Muscle layer of duodenum (tissue), 2 donors: ENCODE results near the gene PTK7.

Experiments used
- H3K27ac ChIP-seq: one replicate; pipeline ENCODE4 v1.7.0; 2013; ENCODE audit warnings: mild to moderate bottlenecking, low read length
- H3K27me3 ChIP-seq: one replicate; pipeline ENCODE4 v1.7.0; 2013; ENCODE audit warnings: low read depth, mild to moderate bottlenecking, control low read depth, low read length
- H3K36me3 ChIP-seq, 2 donors: one replicate each; pipeline ENCODE4 v1.7.0; 2013; ENCODE audit warnings: low read length in 2 of 2, control low read depth in 1 of 2, mild to moderate bottlenecking in 1 of 2; ENCODE audit not compliant: insufficient read depth in 2 of 2, control insufficient read depth in 1 of 2
- H3K4me1 ChIP-seq, 2 donors: one replicate each; pipeline ENCODE4 v1.7.0; 2013; ENCODE audit warnings: low read length in 2 of 2, mild to moderate bottlenecking in 2 of 2, control low read depth in 1 of 2, moderate library complexity in 1 of 2; ENCODE audit not compliant: insufficient read depth in 2 of 2, control insufficient read depth in 1 of 2
- H3K4me3 ChIP-seq, 2 donors: one replicate each; pipeline ENCODE4 v1.7.0; 2013; ENCODE audit warnings: low read length in 2 of 2, low read depth in 1 of 2, mild to moderate bottlenecking in 1 of 2
- H3K9me3 ChIP-seq, 2 donors: one replicate each; pipeline ENCODE4 v1.7.0; 2013; ENCODE audit warnings: low read length in 2 of 2, control low read depth in 1 of 2, mild to moderate bottlenecking in 1 of 2; ENCODE audit not compliant: control insufficient read depth in 1 of 2
- donor health status: healthy.

The PTK7 gene

GRCh38 chr6:43075670-43076463 is at the start of gene PTK7:
TSS of gene PTK7 (plus strand) at chr6:43076314. CDS start at chr6:43076489, 175 bp downstream.
- Histone ChIP-seq H3K27me3 (peaks cover 9% of the 10 kb centered on the region), H3K4me1 (peaks cover 0 to 16% of the 10 kb centered on the region in 2 donors), H3K27ac (no peak within 1 kb of the TSS), H3K4me3 (peak within 1 kb of the TSS; percentile 57 to 73), H3K36me3 (peaks cover 0 to 38% of the 10 kb centered on the region in 2 donors), H3K9me3 (no peaks in the 10 kb centered on the region)

DNA sequence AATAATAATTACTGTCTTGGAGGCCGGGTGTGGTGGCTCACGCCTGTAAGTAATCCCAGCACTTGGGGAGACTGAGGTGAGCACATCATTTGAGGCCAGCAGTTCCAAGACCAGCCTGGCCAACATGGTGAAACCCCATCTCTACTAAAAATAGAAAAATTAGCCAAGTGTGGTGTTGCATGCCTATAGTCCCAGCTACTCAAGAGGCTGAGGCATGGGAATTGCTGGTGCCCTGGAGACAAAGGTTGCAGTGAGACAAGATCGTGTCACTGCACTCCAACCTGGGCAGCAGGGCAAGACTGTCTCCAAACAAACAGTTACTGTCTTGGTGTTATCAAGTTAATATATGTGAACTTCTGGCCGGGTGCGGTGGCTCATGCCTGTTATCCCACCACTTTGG is 49.7 kb upstream of the PTK7 start:
- no peak overlapping the region for H3K4me3 ChIP-seq
- no peaks in the 10 kb centered on the region for H3K27me3 ChIP-seq
- peaks cover 0 to 11% of the 10 kb centered on the region in 2 donors for H3K4me1 ChIP-seq
- no peak overlapping the region for H3K27ac ChIP-seq
- peaks cover 39 to 54% of the 10 kb centered on the region in 2 donors for H3K36me3 ChIP-seq
- no peaks in the 10 kb centered on the region for H3K9me3 ChIP-seq

DNA sequence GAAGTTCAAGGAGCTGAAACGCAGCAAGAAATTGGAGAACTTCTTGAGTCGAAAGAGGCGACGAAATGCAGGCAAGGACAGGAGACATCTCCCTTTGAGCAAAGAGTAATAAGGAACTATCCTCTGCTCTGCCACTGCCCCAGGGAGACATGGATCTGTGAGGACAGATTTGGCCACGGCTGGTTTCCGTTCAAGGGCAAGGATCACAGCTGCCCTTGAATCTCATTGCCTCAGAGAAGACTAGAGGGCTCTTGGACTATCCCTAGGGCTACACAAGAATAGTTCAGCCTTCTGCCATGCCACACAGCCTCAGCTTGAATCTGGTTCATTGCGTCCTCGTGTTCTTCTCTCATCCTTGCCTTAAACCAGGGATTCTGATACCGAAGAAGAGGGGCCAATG is 47.0 kb upstream of the PTK7 start:
- Histone ChIP-seq H3K27ac (no peak overlapping the region), H3K4me3 (no peak overlapping the region), H3K9me3 (no peaks in the 10 kb centered on the region), H3K27me3 (no peaks in the 10 kb centered on the region), H3K36me3 (peaks cover 38 to 71% of the 10 kb centered on the region in 2 donors), H3K4me1 (no peaks in the 10 kb centered on the region)

DNA sequence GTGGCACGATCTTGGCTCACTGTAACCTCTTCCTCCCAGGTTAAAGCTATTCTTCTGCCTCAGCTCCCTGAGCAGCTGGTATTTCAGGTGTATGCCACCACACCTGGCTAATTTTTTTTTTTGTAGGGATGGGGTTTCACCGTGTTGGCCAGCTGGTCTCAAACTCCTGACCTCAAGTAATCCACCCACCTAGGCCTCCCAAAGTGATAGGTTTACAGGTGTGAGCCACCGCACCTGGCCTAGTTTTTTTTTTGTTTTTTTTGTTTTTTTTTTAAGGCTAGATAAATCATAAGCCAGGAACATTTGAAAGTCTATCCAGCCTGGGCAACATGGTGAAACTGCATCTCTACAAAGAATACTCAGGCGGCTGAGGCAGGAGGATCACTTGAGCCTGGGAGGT is 43.8 kb upstream of the PTK7 start:
- H3K4me3 ChIP-seq, result no peak overlapping the region
- H3K27ac ChIP-seq, result no peak overlapping the region
- H3K27me3 ChIP-seq, result no peaks in the 10 kb centered on the region
- peaks cover 23 to 62% of the 10 kb centered on the region in 2 donors for H3K36me3 ChIP-seq
- no peaks in the 10 kb centered on the region for H3K4me1 ChIP-seq
- H3K9me3 ChIP-seq, result no peaks in the 10 kb centered on the region

GRCh38 chr6:43033496-43034189 is 42.5 kb upstream of the PTK7 start:
- Histone ChIP-seq H3K4me1 (no peaks in the 10 kb centered on the region), H3K36me3 (peaks cover 29 to 62% of the 10 kb centered on the region in 2 donors), H3K4me3 (no peak overlapping the region), H3K27ac (no peak overlapping the region), H3K9me3 (no peaks in the 10 kb centered on the region), H3K27me3 (no peaks in the 10 kb centered on the region)

- no peaks in the 10 kb centered on the region for H3K4me1 ChIP-seq
- no peak overlapping the region for H3K27ac ChIP-seq
- peaks cover 25 to 62% of the 10 kb centered on the region in 2 donors for H3K36me3 ChIP-seq
- H3K9me3 ChIP-seq, result no peaks in the 10 kb centered on the region
- no peaks in the 10 kb centered on the region for H3K27me3 ChIP-seq
- no peak overlapping the region for H3K4me3 ChIP-seq
Measured at GRCh38 chr6:43034190-43034525, 42.0 kb upstream of the PTK7 start.

DNA sequence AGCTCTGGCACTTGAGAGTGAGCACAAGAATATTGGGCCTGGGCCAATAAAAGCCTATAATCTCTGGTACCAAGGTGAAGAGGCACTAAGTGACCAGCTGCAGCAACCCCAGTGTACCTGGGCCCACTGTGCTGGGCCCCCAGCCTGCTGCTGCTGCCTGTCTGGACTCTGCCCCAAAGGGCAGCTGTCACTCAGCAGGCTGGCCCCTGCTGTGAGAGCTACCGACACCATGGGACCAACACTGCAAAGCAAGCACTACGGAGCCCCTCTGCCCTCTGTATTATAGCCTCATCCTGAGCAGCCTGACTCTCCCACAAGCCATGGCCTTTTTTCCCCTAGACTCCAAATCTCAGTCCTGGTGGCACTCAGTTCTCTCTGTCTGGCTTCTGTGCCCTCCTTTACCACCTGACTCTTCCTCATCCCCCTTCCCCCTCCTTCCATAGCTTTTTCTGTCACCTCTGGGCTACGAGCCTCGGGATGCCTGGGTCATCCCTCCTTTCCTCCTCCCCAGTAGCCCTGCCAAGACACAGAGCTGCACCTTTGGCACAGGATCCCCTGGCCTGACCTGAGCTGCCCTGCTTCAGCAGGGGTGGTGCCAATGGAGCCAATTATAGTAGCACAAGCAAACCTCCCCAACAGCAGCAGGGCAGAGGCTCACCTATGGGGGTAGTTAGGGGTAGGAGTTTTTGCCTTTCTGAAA is 40.5 kb upstream of the PTK7 start:
- Histone ChIP-seq H3K27me3 (no peaks in the 10 kb centered on the region), H3K4me3 (no peak overlapping the region), H3K4me1 (no peaks in the 10 kb centered on the region), H3K27ac (no peak overlapping the region), H3K9me3 (no peaks in the 10 kb centered on the region), H3K36me3 (peaks cover 23 to 62% of the 10 kb centered on the region in 2 donors)

DNA sequence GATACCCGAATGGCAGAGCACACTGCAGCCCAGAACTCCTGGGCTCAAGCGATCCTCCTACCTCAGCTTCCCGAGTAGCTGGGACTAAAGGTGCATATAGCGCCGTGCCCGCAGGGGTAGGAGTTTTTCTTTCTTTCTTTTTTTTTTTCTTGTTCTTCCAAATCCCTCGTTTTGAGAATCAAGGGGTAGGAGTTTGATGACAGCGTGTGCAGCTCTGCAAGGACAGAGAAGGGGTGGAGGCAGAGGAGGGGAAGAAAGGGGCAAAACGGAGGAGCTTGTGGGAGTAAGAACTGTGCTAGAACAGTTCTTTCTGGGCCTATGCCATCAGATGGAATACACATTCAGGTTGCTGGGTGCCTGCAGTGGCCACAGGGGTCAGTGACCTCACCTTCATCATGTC is 39.4 kb upstream of the PTK7 start:
- H3K36me3 ChIP-seq, result peaks cover 27 to 65% of the 10 kb centered on the region in 2 donors
- no peaks in the 10 kb centered on the region for H3K4me1 ChIP-seq
- no peak overlapping the region for H3K4me3 ChIP-seq
- no peaks in the 10 kb centered on the region for H3K9me3 ChIP-seq
- H3K27ac ChIP-seq, result no peak overlapping the region
- H3K27me3 ChIP-seq, result no peaks in the 10 kb centered on the region

- Histone ChIP-seq H3K27ac (no peak overlapping the region), H3K27me3 (no peaks in the 10 kb centered on the region), H3K4me1 (no peaks in the 10 kb centered on the region), H3K4me3 (no peak overlapping the region), H3K9me3 (no peaks in the 10 kb centered on the region), H3K36me3 (peaks cover 27 to 65% of the 10 kb centered on the region in 2 donors)
Measured at GRCh38 chr6:43037197-43037596, 38.9 kb upstream of the PTK7 start.

GRCh38 chr6:43037706-43038105 is 38.4 kb upstream of the PTK7 start:
- no peaks in the 10 kb centered on the region for H3K4me1 ChIP-seq
- H3K36me3 ChIP-seq, result peaks cover 27 to 62% of the 10 kb centered on the region in 2 donors
- H3K27ac ChIP-seq, result no peak overlapping the region

DNA sequence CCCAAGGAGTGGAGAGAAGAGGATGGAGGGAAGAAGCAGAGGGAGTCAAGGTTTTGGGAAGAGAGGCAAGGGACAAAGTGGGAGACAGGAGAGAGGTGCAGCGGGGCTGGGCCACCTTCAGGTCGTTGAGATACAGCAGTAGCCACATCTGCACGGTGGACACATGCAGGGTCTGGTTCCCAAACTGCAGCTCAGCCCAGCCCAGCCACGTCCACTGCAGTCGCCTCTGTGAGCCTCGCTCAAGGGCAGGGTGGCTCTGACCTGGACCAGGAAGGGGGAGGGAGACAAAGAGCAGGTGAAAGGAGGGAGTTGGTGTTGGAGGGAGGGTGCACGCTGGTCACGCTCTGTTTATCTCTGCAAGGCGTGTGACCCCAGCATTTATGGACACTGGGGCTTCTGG is 37.4 kb upstream of the PTK7 start:
- H3K36me3 ChIP-seq, result peaks cover 31 to 63% of the 10 kb centered on the region in 2 donors
- H3K4me1 ChIP-seq, result no peaks in the 10 kb centered on the region
- H3K27me3 ChIP-seq, result no peaks in the 10 kb centered on the region
- no peak overlapping the region for H3K27ac ChIP-seq
- H3K9me3 ChIP-seq, result no peaks in the 10 kb centered on the region
- H3K4me3 ChIP-seq, result no peak overlapping the region

More at GRCh38 chr6:43037706-43038105, 38.4 kb upstream of the PTK7 start:
- Histone ChIP-seq H3K4me3 (no peak overlapping the region), H3K9me3 (no peaks in the 10 kb centered on the region), H3K27me3 (no peaks in the 10 kb centered on the region)
